Muscle of arm (tissue), 12 donors: Measurements from ENCODE around the gene RAMACL. TPM values are rescaled to one million over a fixed set of nuclear protein-coding genes. Genes with fewer than 3 reads are reported as not detected.

Source experiments
- DNase-seq: peaks from one replicate; pipeline ENCODE4 v3.0.0-alpha.2; 2013
- polyA plus RNA-seq, 12 donors: library from polyadenylated mRNA; unstranded; fragments of 120-200 nt; gene quantifications; one replicate each; pipeline ENCODE4 v1.2.1, GENCODE V29; 2013; ENCODE audit not compliant: insufficient read length in 12 of 12

Gene RAMACL
- polyA plus RNA-seq, 12 donors: 0.15 to 2.7 (median 0.23) TPM; not detected in 5

GRCh38 chr6:166619912-166620311 is 33.4 kb upstream of the RAMACL start:
- peak; percentile 67 for DNase-seq

DNA sequence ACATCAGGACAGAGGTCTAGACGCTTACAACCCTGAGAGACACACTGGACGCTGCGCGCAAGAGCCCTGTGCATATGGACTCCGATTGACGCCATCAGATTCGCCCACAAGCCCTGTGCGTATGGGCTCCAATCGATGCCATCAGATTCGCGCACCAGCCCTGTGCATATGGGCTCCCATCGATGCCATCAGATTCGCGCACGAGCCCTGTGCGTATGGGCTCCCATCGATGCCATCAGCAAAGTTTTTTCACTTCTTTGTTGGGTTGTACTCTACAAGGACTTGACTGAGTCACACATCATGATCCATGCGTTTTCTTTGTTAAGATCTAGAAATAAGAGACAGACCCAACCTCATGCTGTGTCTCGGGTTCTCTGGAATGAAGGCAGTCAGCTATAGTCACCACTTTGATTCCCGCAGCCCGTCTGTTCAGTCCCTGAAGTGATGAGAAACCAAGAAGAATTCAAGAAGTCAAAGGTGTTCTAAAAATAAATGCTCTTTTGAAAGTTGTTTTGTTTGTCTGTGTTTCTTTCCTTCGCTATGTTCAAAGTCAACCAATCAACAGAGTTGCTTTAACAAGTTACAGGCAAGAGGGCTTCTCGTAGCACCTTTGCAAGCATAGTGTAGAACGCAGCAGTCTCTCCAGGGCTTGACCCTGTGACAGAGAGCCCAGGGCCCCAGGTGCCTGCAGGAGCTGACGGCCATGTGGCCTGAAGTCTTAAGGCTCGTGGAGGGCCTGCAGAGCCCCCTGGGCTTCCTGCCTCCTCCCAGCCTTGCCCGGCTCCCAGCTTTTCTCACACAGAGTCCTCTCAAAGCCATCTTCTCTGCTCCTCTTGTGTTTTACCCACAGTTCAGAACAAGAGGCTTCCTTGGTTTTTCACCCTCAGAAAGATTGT is 32.6 kb upstream of the RAMACL start:
- no peak for DNase-seq

GRCh38 chr6:166618251-166618650 is 31.8 kb upstream of the RAMACL start:
- no peak for DNase-seq

GRCh38 chr6:166617359-166617758 is 30.9 kb upstream of the RAMACL start:
- DNase-seq: no peak

GRCh38 chr6:166616261-166617238 is 30.1 kb upstream of the RAMACL start:
- DNase-seq: no peak

DNA sequence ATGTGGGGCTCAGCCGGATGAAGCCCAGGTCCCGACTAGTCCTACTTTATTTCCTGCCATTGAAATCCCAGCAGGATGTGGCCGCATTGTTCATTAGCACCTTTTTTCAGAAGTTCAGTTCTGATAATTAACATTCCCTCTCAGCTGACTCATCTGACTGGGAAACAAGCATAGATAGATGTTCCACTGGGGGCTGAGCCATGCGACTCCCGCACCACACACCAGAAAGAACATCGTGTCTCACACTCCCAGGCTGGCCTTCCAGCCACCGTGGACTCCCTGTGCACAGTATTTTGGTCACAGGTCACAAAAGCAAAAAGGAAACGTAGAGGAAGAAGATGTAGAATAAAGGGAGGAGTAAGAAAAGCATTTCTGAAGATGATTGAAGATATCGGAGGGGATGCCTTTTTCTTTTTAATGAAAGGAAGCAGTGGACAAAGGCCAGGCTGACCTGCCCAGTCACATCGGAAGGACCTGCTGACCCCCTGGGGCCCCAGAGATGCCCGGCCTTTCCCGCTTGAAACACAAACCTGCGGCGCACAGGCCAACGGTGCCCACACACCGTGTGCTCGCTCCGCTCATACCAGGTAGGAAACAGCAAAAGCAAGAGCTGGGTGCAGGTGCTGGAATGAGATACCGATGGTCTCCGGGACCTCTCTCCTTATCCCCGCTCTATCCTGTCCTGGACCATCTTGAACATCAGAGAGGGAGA is 28.7 kb upstream of the RAMACL start:
- DNase-seq: no peak

GRCh38 chr6:166614589-166614988 is 28.1 kb upstream of the RAMACL start:
- no peak for DNase-seq

DNA sequence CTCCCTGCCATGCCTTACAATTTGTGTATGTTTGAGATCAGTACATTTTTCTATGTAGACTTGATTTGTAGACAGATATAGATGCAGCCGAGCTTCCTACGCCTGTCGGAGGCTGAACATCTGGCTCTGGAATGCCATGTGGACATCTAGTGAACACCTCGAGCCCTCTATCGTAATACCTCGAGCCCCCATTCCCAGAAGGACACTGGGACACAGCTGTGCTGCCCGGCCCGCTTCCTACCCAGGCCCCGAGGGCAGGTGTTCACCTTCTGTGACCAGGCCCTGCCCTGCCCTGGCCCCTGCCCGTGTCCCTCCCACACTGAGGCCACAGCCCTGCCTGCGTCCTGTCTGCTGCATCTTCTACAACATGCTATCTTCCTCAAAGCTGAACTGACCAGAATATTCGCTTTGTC is 27.7 kb upstream of the RAMACL start:
- DNase-seq: no peak

GRCh38 chr6:166613027-166613426 is 26.5 kb upstream of the RAMACL start:
- no peak for DNase-seq

GRCh38 chr6:166612471-166612881 is 26.0 kb upstream of the RAMACL start:
- no peak for DNase-seq

GRCh38 chr6:166611631-166612030 is 25.2 kb upstream of the RAMACL start:
- DNase-seq: no peak

- DNase-seq: no peak
Measured at GRCh38 chr6:166610069-166610468, 23.6 kb upstream of the RAMACL start.

DNA sequence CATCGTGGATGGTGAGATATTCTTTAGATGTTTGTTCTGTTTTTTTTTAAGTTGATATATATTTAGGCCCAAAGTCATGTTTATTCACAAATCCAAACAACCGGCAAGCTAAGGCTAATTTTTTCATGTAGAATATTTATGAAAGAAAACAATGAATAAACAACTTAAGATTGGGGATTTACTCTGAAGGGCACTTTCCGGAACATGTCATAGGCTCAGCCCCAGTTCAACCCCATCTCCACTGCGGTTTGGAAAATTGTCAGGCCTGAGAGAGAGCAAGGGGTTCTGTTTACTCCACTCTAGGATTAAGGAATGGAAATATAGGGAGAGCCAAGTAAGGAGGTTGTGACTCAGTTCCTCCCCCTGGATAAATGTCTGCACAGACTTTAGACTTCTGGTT is 22.3 kb upstream of the RAMACL start:
- no peak for DNase-seq

DNA sequence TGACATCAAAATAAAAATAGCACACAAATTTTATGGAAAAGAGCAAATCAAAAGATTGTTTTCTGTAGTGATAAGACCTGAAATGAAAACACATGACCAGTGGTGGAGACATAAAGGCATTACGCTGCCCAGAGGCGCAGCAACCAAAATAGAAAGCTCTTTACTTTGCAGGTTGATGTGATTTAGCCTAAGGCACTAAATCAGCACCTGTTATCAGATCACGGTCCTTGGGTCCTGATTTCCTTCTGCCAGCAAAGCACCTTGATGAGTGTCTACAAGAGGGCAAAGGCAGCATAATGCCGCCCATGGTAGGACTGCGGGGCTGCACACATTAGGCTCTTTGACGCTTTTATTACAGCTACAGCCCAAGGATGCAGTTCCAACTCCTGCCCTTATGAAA is 19.3 kb upstream of the RAMACL start:
- no peak for DNase-seq

DNA sequence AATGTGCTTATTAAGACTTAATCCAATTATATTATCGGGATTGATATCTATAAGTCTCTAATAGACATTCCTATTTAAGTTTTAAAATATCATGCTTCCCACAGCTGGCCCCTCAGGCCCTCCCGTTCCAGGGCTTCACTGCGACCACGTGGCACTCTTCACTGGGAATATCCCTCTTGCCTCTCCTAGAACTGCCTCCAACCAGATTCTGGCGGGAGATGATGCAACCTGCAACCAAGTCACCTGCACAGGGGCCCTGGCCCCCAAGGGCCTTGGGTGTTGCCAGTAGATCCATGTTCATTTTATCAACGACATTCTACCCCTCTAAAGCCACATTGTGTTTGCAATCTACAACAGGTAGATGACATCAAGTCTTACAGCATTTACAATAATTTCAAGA is 18.4 kb upstream of the RAMACL start:
- no peak for DNase-seq

DNA sequence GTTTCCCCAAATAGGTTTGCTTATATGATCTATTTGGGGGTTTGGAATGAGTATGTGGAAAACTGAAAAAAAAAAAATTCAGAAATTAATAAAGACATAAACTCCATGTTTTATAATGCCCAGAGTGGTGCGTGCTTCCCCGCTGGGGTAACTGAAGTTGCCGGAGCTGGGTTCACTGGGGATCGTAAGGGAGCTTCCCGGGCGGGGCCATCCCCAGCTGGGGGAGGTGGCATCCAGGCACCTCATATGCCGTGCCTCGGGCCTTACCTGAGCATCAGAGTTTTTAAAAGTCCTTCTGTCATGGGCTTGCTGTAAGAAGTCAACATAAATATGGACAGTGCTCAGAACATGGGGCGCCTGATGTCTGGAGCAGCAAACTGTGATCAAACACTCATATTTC is 17.9 kb upstream of the RAMACL start:
- no peak for DNase-seq

DNA sequence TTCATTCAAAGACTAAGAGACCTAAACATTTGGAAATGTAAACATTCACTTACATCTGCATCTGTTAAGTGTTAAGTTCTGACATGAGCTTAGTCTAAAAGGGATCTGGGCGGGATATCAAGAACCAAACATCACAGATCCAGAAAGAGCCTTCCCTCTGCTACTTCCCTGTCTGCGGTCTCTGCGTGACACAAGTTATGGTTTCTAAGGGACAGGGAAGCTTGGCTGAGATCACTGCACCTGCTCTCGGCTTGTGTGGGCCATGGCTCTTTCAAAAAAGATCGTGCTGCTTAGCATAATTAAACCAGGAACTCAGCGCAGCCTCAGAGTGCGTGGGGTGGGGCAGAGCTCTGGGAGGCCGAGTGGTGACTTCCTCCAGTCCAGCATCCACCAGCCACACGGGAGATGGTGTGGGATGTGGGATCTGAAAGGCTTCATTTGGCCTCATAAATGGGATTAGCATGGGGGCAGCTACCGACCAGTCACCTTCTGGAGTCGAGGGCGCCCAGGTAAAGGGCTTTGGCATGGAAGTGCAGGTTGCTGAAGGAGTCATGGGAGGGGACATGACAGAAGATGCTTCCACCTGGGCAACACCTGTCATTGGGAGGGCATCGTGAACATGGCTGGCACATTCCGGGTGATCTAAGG is 16.7 kb upstream of the RAMACL start:
- DNase-seq: no peak

DNA sequence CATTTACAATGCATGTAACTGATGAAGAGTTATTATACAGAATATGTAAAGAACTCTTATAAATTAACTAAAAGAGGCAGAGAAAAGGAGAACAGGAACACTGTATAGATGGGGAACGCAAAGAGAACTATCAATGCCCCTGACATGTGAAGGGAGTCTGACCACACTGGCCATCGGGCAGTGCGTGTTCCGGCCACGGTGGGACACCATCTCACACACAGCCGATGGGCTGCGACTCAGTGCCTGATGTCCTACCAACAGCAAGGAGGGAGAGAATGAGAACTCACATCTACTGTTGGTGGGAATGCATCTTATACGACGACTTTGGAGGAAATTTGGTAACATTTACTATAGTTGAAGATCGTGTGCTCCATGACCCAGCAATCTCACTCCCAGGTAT is 15.5 kb upstream of the RAMACL start:
- DNase-seq: no peak

DNA sequence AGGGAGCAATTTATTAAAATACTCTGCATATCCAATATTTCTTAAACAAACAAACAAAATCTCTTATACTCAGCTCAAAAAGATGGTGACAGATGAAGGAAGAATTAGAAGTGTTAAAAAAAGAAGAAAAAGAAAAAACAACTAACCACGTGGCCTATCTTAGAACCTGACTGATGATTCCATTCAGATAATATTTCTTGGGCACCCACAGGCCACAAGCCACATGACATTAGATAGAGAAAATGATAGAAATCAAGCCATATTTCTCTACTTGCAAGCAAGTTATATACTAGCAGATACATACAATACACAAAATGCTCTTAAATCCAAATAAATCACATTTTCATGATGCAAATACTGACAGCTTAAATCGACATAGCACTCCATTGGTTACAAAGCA is 14.5 kb upstream of the RAMACL start:
- no peak for DNase-seq

DNA sequence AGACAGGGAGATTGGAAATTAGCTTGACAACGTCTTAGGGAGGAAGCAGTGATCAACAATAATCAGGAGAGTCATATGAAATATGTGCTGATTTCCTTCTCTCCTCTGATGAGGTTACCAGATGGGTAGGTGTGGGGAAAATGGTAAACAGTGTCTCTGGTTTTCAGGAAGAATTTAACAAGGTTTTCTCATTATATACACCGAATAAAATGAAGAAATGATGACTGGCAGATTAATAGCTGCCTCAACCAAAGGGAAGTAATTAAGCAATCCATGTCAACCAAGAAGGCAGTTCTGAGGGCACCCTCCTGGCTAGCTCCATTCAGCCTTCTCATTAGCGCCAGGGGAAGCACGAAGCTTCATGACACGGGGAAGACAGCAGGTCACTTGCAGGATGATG is 12.7 kb upstream of the RAMACL start:
- DNase-seq: no peak

GRCh38 chr6:166598441-166599138 is 12.1 kb upstream of the RAMACL start:
- DNase-seq: no peak
